Choroid plexus epithelial cell (primary cell): ENCODE data around the gene ITPR2.

ENCODE experiments used
- DNase-seq: peaks from one replicate; pipeline ENCODE4 v3.0.0-alpha.2; 2010; ENCODE audit warnings: low read depth
- H3K4me3 ChIP-seq: 2 replicates; pipeline ENCODE4 v1.5.1; 2011; ENCODE audit warnings: low read depth, mild to moderate bottlenecking, control low read depth, low read length, moderate library complexity
- TF ChIP-seq, protein P1 (sequence below): conservative IDR thresholded peaks from 2 replicates; pipeline ENCODE4 v1.5.1; 2011; ENCODE audit warnings: low read depth, mild to moderate bottlenecking, control low read depth, inconsistent platforms, low read length, moderate library complexity

Gene ITPR2

GRCh38 chr12:26290565-26290964 is 542.4 kb downstream of the ITPR2 start:
- no peak overlapping the region for H3K4me3 ChIP-seq
- DNase-seq: no peak
- TF ChIP-seq, protein P1, sequence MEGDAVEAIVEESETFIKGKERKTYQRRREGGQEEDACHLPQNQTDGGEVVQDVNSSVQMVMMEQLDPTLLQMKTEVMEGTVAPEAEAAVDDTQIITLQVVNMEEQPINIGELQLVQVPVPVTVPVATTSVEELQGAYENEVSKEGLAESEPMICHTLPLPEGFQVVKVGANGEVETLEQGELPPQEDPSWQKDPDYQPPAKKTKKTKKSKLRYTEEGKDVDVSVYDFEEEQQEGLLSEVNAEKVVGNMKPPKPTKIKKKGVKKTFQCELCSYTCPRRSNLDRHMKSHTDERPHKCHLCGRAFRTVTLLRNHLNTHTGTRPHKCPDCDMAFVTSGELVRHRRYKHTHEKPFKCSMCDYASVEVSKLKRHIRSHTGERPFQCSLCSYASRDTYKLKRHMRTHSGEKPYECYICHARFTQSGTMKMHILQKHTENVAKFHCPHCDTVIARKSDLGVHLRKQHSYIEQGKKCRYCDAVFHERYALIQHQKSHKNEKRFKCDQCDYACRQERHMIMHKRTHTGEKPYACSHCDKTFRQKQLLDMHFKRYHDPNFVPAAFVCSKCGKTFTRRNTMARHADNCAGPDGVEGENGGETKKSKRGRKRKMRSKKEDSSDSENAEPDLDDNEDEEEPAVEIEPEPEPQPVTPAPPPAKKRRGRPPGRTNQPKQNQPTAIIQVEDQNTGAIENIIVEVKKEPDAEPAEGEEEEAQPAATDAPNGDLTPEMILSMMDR: no peak

DNA sequence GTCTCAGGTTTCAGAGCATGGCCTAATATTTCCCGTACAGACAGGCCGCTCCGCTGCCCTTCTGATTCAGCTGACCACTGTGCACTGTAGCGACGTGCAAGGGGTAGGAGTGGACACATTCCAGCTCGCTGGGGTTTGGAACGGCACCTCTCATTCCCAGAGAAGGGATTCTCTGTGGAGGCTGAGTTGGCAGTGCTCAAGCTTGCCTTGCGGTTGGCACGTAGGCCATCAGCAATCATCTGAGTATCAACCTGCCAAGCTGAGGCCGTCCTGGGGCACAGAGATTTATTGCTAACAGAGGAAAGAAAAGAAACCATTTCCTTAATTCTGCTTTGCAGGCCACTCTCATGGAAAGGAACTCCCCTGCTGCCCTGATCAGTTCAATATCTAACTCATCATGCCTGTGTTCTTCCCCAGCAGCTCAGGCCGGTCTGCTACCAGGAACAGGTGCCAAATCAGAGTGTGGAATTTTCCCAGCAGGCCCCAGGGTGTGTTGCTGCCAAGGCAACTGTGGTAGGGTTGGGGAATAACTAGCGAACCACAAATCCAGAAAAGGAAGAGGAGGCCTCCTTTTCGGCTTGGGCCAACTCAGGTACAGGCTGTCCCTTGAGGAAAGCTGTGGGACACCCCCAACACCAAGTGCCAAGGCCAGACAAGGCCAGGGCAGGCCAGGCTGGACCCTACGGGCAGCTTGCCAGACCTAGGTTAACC is 545.2 kb downstream of the ITPR2 start:
- no peak overlapping the region for H3K4me3 ChIP-seq
- no peak for DNase-seq
- TF ChIP-seq, protein P1: no peak
